ENCODE measurements around the gene NINL. TPM values are rescaled to one million over a fixed set of nuclear protein-coding genes. Genes with fewer than 3 reads are reported as not detected.

NINL gene
- total RNA-seq, 2 donors from 2014 or later, result 3.8 to 5.1 TPM

Other genes with a start within 250 kb of the NINL start
- gene ABHD12, start 194.7 kb downstream of the NINL start, total RNA-seq, result 10 to 100 TPM; 22.6 to 30.2 TPM
- gene GINS1, start 177.9 kb downstream of the NINL start, total RNA-seq, result 1 to 10 TPM in 1 of 2 donors, under 1 TPM in 1; 0.73 to 1.6 TPM
- gene NANP, start 38.5 kb upstream of the NINL start, total RNA-seq, result 1 to 10 TPM; 4.4 to 6.7 TPM
- gene ZNF337, start 111.3 kb upstream of the NINL start, total RNA-seq, result 1 to 10 TPM; 7.3 to 9.1 TPM

All from left cardiac atrium (tissue), 2 donors.